Measurements from ENCODE around the gene TANGO6.

TANGO6 gene

GRCh38 chr16:69116256-69116875, 273.0 kb downstream of the TANGO6 start:
- Histone ChIP-seq H3K36me3 (ENCODE audit: control insufficient read depth, low read length) (peaks cover 60% of the 10 kb centered on the region), H3F3A (ENCODE audit: control insufficient read depth, insufficient read depth) (peaks cover 6% of the 10 kb centered on the region), H3K27me3 (ENCODE audit: control insufficient read depth, low read length) (no peaks in the 10 kb centered on the region), H3K27ac (ENCODE audit: low read depth, low read length) (no peak overlapping the region), H4K20me1 (ENCODE audit: control insufficient read depth, insufficient read depth, low read depth, low read length) (peaks cover 16% of the 10 kb centered on the region; the same call in 1 of the 2 replicates), H3K4me1 (ENCODE audit: control insufficient read depth, low read length) (no peaks in the 10 kb centered on the region), H3K4me2 (ENCODE audit: low read length) (no peak overlapping the region), H3K9me3 (ENCODE audit: control insufficient read depth, insufficient read depth, low read length) (no peaks in the 10 kb centered on the region), H3K4me3 (ENCODE audit: low read length) (no peak overlapping the region), H3K79me2 (ENCODE audit: control insufficient read depth, low read length) (peaks cover 15% of the 10 kb centered on the region), H3K9me2 (replicated peaks; ENCODE audit: control insufficient read depth, low read length) (no peaks in the 10 kb centered on the region)
- no peak for TF ChIP-seq CTCF (IDR thresholded peaks at IDR 0.05; ENCODE audit: low read depth, low read length, poor library complexity, severe bottlenecking)
- no peak for TF ChIP-seq EZH2phosphoT487 (IDR thresholded peaks at IDR 0.05; ENCODE audit: borderline replicate concordance, low read length)

- Histone ChIP-seq H3K9me2 (replicated peaks; ENCODE audit: control insufficient read depth, low read length) (no peaks in the 10 kb centered on the region), H3F3A (ENCODE audit: control insufficient read depth, insufficient read depth) (peaks cover 6% of the 10 kb centered on the region), H3K4me2 (ENCODE audit: low read length) (no peak overlapping the region), H3K9me3 (ENCODE audit: control insufficient read depth, insufficient read depth, low read length) (no peaks in the 10 kb centered on the region), H3K27ac (ENCODE audit: low read depth, low read length) (no peak overlapping the region), H4K20me1 (ENCODE audit: control insufficient read depth, insufficient read depth, low read depth, low read length) (peaks cover 15% of the 10 kb centered on the region; the same call in 1 of the 2 replicates), H3K27me3 (ENCODE audit: control insufficient read depth, low read length) (no peaks in the 10 kb centered on the region), H3K79me2 (ENCODE audit: control insufficient read depth, low read length) (peaks cover 15% of the 10 kb centered on the region), H3K4me3 (ENCODE audit: low read length) (no peak overlapping the region), H3K4me1 (ENCODE audit: control insufficient read depth, low read length) (no peaks in the 10 kb centered on the region), H3K36me3 (ENCODE audit: control insufficient read depth, low read length) (peaks cover 63% of the 10 kb centered on the region)
- TF ChIP-seq CTCF (IDR thresholded peaks at IDR 0.05; ENCODE audit: low read depth, low read length, poor library complexity, severe bottlenecking) (no peak), EZH2phosphoT487 (IDR thresholded peaks at IDR 0.05; ENCODE audit: borderline replicate concordance, low read length) (no peak)
Measured at GRCh38 chr16:69116906-69117305, 273.6 kb downstream of the TANGO6 start.

- Histone ChIP-seq H3K9me3 (ENCODE audit: control insufficient read depth, insufficient read depth, low read length) (no peaks in the 10 kb centered on the region), H3K4me3 (ENCODE audit: low read length) (no peak overlapping the region), H3K79me2 (ENCODE audit: control insufficient read depth, low read length) (peaks cover 30% of the 10 kb centered on the region), H3K4me1 (ENCODE audit: control insufficient read depth, low read length) (no peaks in the 10 kb centered on the region), H3K27ac (ENCODE audit: low read depth, low read length) (no peak overlapping the region), H3F3A (ENCODE audit: control insufficient read depth, insufficient read depth) (peaks cover 6% of the 10 kb centered on the region), H3K27me3 (ENCODE audit: control insufficient read depth, low read length) (no peaks in the 10 kb centered on the region), H3K4me2 (ENCODE audit: low read length) (no peak overlapping the region), H3K36me3 (ENCODE audit: control insufficient read depth, low read length) (peaks cover 73% of the 10 kb centered on the region), H4K20me1 (ENCODE audit: control insufficient read depth, insufficient read depth, low read depth, low read length) (0 out of 2 replicates have a peak, but pooled peaks cover 9% of the 10 kb centered on the region), H3K9me2 (replicated peaks; ENCODE audit: control insufficient read depth, low read length) (no peaks in the 10 kb centered on the region)
- no peak for TF ChIP-seq CTCF (IDR thresholded peaks at IDR 0.05; ENCODE audit: low read depth, low read length, poor library complexity, severe bottlenecking)
- TF ChIP-seq EZH2phosphoT487 (IDR thresholded peaks at IDR 0.05; ENCODE audit: borderline replicate concordance, low read length): no peak
Measured at GRCh38 chr16:69118468-69118867, 275.1 kb downstream of the TANGO6 start.

Data from DOHH2 (cell line).